CD8-positive, alpha-beta memory T cell (primary cell): Measurements from ENCODE around the gene LZTS2. TPM values are rescaled to one million over a fixed set of nuclear protein-coding genes. Genes with fewer than 3 reads are reported as not detected.
A peak's percentile ranks its signal among the peaks of the same experiment; 100 is the strongest.

Experiments
- CTCF ChIA-PET: fragments of 350-600 bp; sonication (Branson Sonifier 250); formaldehyde crosslinking; loops from one replicate; lab custom pipeline; 2021; ENCODE audit warnings: antibody characterized with exemption; lab: Charles Lee
- POLR2A ChIA-PET: fragments of 350-600 bp; sonication (Branson Sonifier 250); formaldehyde crosslinking; loops from one replicate; lab custom pipeline; 2021; ENCODE audit warnings: antibody characterized with exemption; lab: Charles Lee
- DNase-seq, 5 donors: peaks; one replicate each; pipeline versions ENCODE4 v3.0.0 to v3.0.0-alpha.2; 2020 to 2022; ENCODE audit warnings: mixed read lengths in 1 of 5
- H3K27ac ChIP-seq: one replicate; pipeline ENCODE4 v1.7.0; 2013; ENCODE audit warnings: low read depth, mild to moderate bottlenecking, low read length, moderate library complexity
- H3K27me3 ChIP-seq: 2 replicates; pipeline ENCODE4 v1.7.0; 2013; ENCODE audit warnings: low read length, mild to moderate bottlenecking; ENCODE audit not compliant: insufficient read depth, poor library complexity, severe bottlenecking
- H3K36me3 ChIP-seq: 2 replicates; pipeline ENCODE4 v1.7.0; 2013; ENCODE audit warnings: mild to moderate bottlenecking, low read length, moderate library complexity; ENCODE audit not compliant: insufficient read depth
- H3K4me1 ChIP-seq: 2 replicates; pipeline ENCODE4 v1.7.0; 2013; ENCODE audit warnings: mild to moderate bottlenecking, low read length, moderate library complexity; ENCODE audit not compliant: insufficient read depth
- H3K4me3 ChIP-seq: 2 replicates; pipeline ENCODE4 v1.7.0; 2013; ENCODE audit warnings: mild to moderate bottlenecking, low read length
- H3K9me3 ChIP-seq: 2 replicates; pipeline ENCODE4 v1.7.0; 2013; ENCODE audit warnings: mild to moderate bottlenecking, low read length
- H3K27ac Mint-ChIP-seq, 8 donors: one replicate each; pipeline ENCODE4 v1.8.0; 2020 to 2021; ENCODE audit warnings: mixed read lengths in 8 of 8, mild to moderate bottlenecking in 6 of 8, inconsistent platforms in 3 of 8, moderate library complexity in 3 of 8
- H3K27me3 Mint-ChIP-seq, 2 donors: one replicate each; pipeline ENCODE4 v1.8.0; 2020 to 2021; ENCODE audit warnings: mixed read lengths in 2 of 2, mild to moderate bottlenecking in 1 of 2, moderate library complexity in 1 of 2
- H3K36me3 Mint-ChIP-seq, 3 donors: one replicate each; pipeline ENCODE4 v1.8.0; 2020 to 2021; ENCODE audit warnings: mixed read lengths in 3 of 3, inconsistent platforms in 1 of 3, mild to moderate bottlenecking in 1 of 3
- H3K4me1 Mint-ChIP-seq, 3 donors: one replicate each; pipeline ENCODE4 v1.8.0; 2020 to 2021; ENCODE audit warnings: mixed read lengths in 3 of 3, inconsistent platforms in 1 of 3, mild to moderate bottlenecking in 1 of 3
- H3K4me3 Mint-ChIP-seq, 7 donors: one replicate each; pipeline ENCODE4 v1.8.0; 2020 to 2021; ENCODE audit warnings: mixed read lengths in 7 of 7, mild to moderate bottlenecking in 6 of 7, moderate library complexity in 4 of 7, inconsistent platforms in 2 of 7
- H3K9me3 Mint-ChIP-seq, 5 donors: one replicate each; pipeline ENCODE4 v1.8.0; 2020 to 2022; ENCODE audit warnings: mixed read lengths in 5 of 5, mild to moderate bottlenecking in 3 of 5, moderate library complexity in 2 of 5, inconsistent platforms in 1 of 5
- polyA plus RNA-seq: library from polyadenylated mRNA; unstranded; fragments of 300-500 nt; fragmentation: Illumina TruSeq; gene quantifications from one replicate; pipeline ENCODE4 v1.2.3, GENCODE V29; 2021
- total RNA-seq, 2 experiments: library from RNA; stranded (reverse); gene quantifications; one replicate each; pipeline ENCODE4 v1.2.3, GENCODE V29; 2021

Gene LZTS2
- total and polyA plus RNA-seq, 3 experiments from 2014 or later: 10.9 to 19.7 (median 11.5) TPM

GRCh38 chr10:100986952-100987684 is 12.5 kb upstream of the LZTS2 start, which contains the start of the genes MRPL43 and TWNK:
MRPL43 (minus strand) TSS chr10:100987497; CDS start chr10:100987443, 54 bp downstream.
TWNK (plus strand) TSS chr10:100987543; CDS start chr10:100988211, 668 bp downstream.
- H3K27ac ChIP-seq: peak within 1 kb of the TSS; percentile 76
- H3K4me1 ChIP-seq: peaks cover 28% of the 10 kb centered on the region
- Mint-ChIP-seq H3K27ac (peak within 1 kb of the TSS; percentile 44 to 96 (median 88)), H3K27me3 (peaks cover 0 to 1% of the 10 kb centered on the region in 2 donors), H3K4me3 (peak within 1 kb of the TSS; percentile 86 to 99 (median 93)), H3K9me3 (no peaks in the 10 kb centered on the region), H3K4me1 (peaks cover 38 to 58% (median 40%) of the 10 kb centered on the region in 3 donors), H3K36me3 (peaks cover 11 to 65% (median 11%) of the 10 kb centered on the region in 3 donors)
- no peaks in the 10 kb centered on the region for H3K9me3 ChIP-seq
- peaks cover 13% of the 10 kb centered on the region for H3K36me3 ChIP-seq
- CTCF ChIA-PET: interaction anchor here (0.9 to 6.8 kb wide), 4 partner anchors 11 to 64 kb away, joined by 3 to 73 read pairs (median 6); partner anchors contain the start of genes LZTS2, PDZD7 and SFXN3
- DNase-seq: peak; percentile 78 to 89 (median 79)
- no peaks in the 10 kb centered on the region for H3K27me3 ChIP-seq
- H3K4me3 ChIP-seq: peak within 1 kb of the TSS; percentile 99
- POLR2A ChIA-PET: interaction anchor here (3.0 kb wide), 1 partner anchor 10 kb away, joined by 10 read pairs; no protein-coding TSS in a partner anchor

- peak overlapping the region; percentile 44 to 96 (median 88) for H3K27ac Mint-ChIP-seq
- Histone ChIP-seq H3K27me3 (no peaks in the 10 kb centered on the region), H3K9me3 (no peaks in the 10 kb centered on the region), H3K4me1 (peaks cover 28% of the 10 kb centered on the region), H3K4me3 (peak overlapping the region; percentile 99), H3K27ac (peak overlapping the region; percentile 76), H3K36me3 (peaks cover 13% of the 10 kb centered on the region)
- peaks cover 11 to 62% (median 11%) of the 10 kb centered on the region in 3 donors for H3K36me3 Mint-ChIP-seq
- H3K27me3 Mint-ChIP-seq: peaks cover 0 to 1% of the 10 kb centered on the region in 2 donors
- ChIA-PET POLR2A (interaction anchor here (3.0 kb wide), 1 partner anchor 9 kb away, joined by 10 read pairs; no protein-coding TSS in a partner anchor), CTCF (interaction anchor here (0.9 to 6.8 kb wide), 4 partner anchors 10 to 63 kb away, joined by 3 to 73 read pairs (median 5); partner anchors contain the start of genes LZTS2, PDZD7 and SFXN3)
- H3K4me1 Mint-ChIP-seq: peaks cover 38 to 58% (median 40%) of the 10 kb centered on the region in 3 donors
- no peak for DNase-seq
- H3K4me3 Mint-ChIP-seq: peak overlapping the region; percentile 86 to 99 (median 93)
- no peaks in the 10 kb centered on the region for H3K9me3 Mint-ChIP-seq
These were observed 11.9 kb upstream of the LZTS2 start for GRCh38 chr10:100987685-100988049.

GRCh38 chr10:100988166-100988565 is 11.4 kb upstream of the LZTS2 start:
- no peaks in the 10 kb centered on the region for H3K9me3 ChIP-seq
- peaks cover 38 to 58% (median 40%) of the 10 kb centered on the region in 3 donors for H3K4me1 Mint-ChIP-seq
- H3K9me3 Mint-ChIP-seq: no peaks in the 10 kb centered on the region
- CTCF ChIA-PET: interaction anchor here (1.3 to 6.8 kb wide), 5 partner anchors 10 to 43 kb away, joined by 4 to 73 read pairs (median 7); partner anchors contain the start of genes LZTS2, PDZD7, SEMA4G and SFXN3
- H3K27ac Mint-ChIP-seq: peak overlapping the region in 4 of 8 donors; percentile 44 to 92 (median 88)
- peak overlapping the region; percentile 99 for H3K4me3 ChIP-seq
- H3K27ac ChIP-seq: no peak overlapping the region
- peaks cover 0 to 1% of the 10 kb centered on the region in 2 donors for H3K27me3 Mint-ChIP-seq
- H3K36me3 Mint-ChIP-seq: peaks cover 11 to 62% (median 11%) of the 10 kb centered on the region in 3 donors
- POLR2A ChIA-PET: interaction anchor here (1.0 kb wide), 1 partner anchor 9 kb away, joined by 5 read pairs; no protein-coding TSS in a partner anchor
- peaks cover 13% of the 10 kb centered on the region for H3K36me3 ChIP-seq
- peak overlapping the region; percentile 86 to 99 (median 93) for H3K4me3 Mint-ChIP-seq
- H3K4me1 ChIP-seq: peaks cover 28% of the 10 kb centered on the region
- H3K27me3 ChIP-seq: no peaks in the 10 kb centered on the region
- no peak for DNase-seq

DNA sequence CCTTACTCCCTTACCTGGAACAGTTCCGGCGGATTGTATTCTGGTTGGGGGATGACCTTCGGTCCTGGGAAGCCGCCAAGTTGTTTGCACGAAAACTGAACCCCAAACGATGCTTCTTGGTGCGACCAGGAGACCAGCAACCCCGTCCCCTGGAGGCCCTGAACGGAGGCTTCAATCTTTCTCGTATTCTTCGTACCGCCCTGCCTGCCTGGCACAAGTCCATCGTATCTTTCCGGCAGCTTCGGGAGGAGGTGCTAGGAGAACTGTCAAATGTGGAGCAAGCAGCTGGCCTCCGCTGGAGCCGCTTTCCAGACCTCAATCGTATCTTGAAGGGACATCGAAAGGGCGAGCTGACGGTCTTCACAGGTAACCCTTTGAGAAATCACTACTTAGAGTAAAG is 10.5 kb upstream of the LZTS2 start:
- POLR2A ChIA-PET: interaction anchor here (1.0 kb wide), 1 partner anchor 8 kb away, joined by 5 read pairs; no protein-coding TSS in a partner anchor

DNA sequence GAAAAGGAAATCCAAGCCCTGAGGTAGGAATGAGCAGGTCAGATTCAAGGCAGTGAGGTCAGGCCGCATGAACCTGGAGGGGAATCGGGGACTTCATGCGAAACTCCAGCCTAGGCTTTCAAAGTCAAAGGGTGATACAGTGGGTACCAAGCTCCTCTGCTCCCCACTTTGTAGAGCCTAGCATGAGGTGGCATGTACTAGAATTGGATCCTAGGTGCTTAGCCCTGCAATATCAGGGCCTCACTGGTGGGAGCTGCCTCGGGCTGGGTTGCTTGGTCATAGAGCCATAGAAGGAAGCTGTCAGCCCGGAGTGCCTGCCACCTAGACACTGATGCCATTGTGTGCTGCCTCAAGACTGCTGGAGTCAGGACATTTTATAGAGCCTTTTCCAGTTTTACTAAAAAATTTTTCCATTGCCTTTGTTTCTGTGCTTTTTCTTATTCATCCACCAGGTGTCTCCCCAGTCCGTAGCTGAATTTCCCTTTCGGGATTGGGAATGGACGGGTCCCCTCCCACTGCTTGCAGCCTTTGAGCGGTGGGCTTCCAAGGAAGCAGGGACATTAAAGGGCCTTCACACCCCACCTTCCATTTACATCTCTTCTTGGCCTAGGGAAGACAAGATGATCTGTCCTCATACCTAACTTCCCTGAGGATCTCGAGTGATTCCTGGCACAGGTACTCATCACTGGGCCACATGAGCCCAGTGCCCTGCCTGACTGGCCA is 5.5 kb upstream of the LZTS2 start:
- H3K27ac ChIP-seq: no peak overlapping the region
- Mint-ChIP-seq H3K4me3 (peak overlapping the region in 1 of 7 donors; percentile 99), H3K9me3 (no peaks in the 10 kb centered on the region), H3K27me3 (no peaks in the 10 kb centered on the region), H3K36me3 (peaks cover 11 to 53% (median 11%) of the 10 kb centered on the region in 3 donors), H3K27ac (peak overlapping the region in 4 of 8 donors; percentile 2 to 88 (median 76)), H3K4me1 (peaks cover 24 to 42% (median 29%) of the 10 kb centered on the region in 3 donors)
- no peaks in the 10 kb centered on the region for H3K9me3 ChIP-seq
- no peak overlapping the region for H3K4me3 ChIP-seq
- H3K4me1 ChIP-seq: peaks cover 18% of the 10 kb centered on the region
- DNase-seq: no peak
- peaks cover 13% of the 10 kb centered on the region for H3K36me3 ChIP-seq
- CTCF ChIA-PET: interaction anchor here (0.8 to 6.5 kb wide), 2 partner anchors 8 to 23 kb away, joined by 4 to 98 read pairs; no protein-coding TSS in a partner anchor
- H3K27me3 ChIP-seq: no peaks in the 10 kb centered on the region
- POLR2A ChIA-PET: no interaction called here

More for the DNA sequence above, 10.5 kb upstream of the LZTS2 start:
- no peak for DNase-seq
- H3K4me1 Mint-ChIP-seq: peaks cover 38 to 58% (median 40%) of the 10 kb centered on the region in 3 donors
- H3K36me3 ChIP-seq: peaks cover 13% of the 10 kb centered on the region
- CTCF ChIA-PET: interaction anchor here (1.5 to 6.8 kb wide), 4 partner anchors 9 to 30 kb away, joined by 6 to 73 read pairs (median 9); partner anchors contain the start of genes LZTS2 and SEMA4G
- H3K9me3 ChIP-seq: no peaks in the 10 kb centered on the region
- H3K27me3 ChIP-seq: no peaks in the 10 kb centered on the region
- peak overlapping the region in 1 of 7 donors; percentile 24 for H3K4me3 Mint-ChIP-seq
- no peak overlapping the region for H3K27ac ChIP-seq
- H3K27me3 Mint-ChIP-seq: peaks cover 0 to 1% of the 10 kb centered on the region in 2 donors
- H3K9me3 Mint-ChIP-seq: no peaks in the 10 kb centered on the region
- H3K36me3 Mint-ChIP-seq: peaks cover 11 to 65% (median 15%) of the 10 kb centered on the region in 3 donors
- H3K27ac Mint-ChIP-seq: no peak overlapping the region
- H3K4me1 ChIP-seq: peaks cover 28% of the 10 kb centered on the region
- no peak overlapping the region for H3K4me3 ChIP-seq

GRCh38 chr10:100995181-100995580 is 4.4 kb upstream of the LZTS2 start:
- Mint-ChIP-seq H3K36me3 (peaks cover 11 to 47% (median 11%) of the 10 kb centered on the region in 3 donors), H3K4me1 (peaks cover 23 to 35% (median 24%) of the 10 kb centered on the region in 3 donors), H3K27me3 (no peaks in the 10 kb centered on the region), H3K9me3 (no peaks in the 10 kb centered on the region), H3K27ac (peak overlapping the region in 5 of 8 donors; percentile 11 to 69 (median 33)), H3K4me3 (peak overlapping the region in 6 of 7 donors; percentile 59 to 99 (median 80))
- no peaks in the 10 kb centered on the region for H3K27me3 ChIP-seq
- ChIA-PET POLR2A (no interaction called here), CTCF (interaction anchor here (6.5 kb wide), 1 partner anchor 22 kb away, joined by 98 read pairs; no protein-coding TSS in a partner anchor)
- H3K27ac ChIP-seq: no peak overlapping the region
- no peak overlapping the region for H3K4me3 ChIP-seq
- H3K4me1 ChIP-seq: peaks cover 21% of the 10 kb centered on the region
- H3K36me3 ChIP-seq: peaks cover 13% of the 10 kb centered on the region
- no peaks in the 10 kb centered on the region for H3K9me3 ChIP-seq
- DNase-seq: no peak
